GM12873 (cell line): ENCODE results near the gene SCUBE1.

ENCODE experiments used
- CTCF ChIP-seq: IDR thresholded peaks from 2 replicates; pipeline ENCODE4 v1.5.1; 2012; ENCODE audit warnings: low read depth, mild to moderate bottlenecking, moderate library complexity, low read length, control low read depth; ENCODE audit not compliant: insufficient read depth; ENCODE audit errors: missing control alignments

SCUBE1 gene

GRCh38 chr22:43356881-43357280, 13.7 kb upstream of the SCUBE1 start:
- TF ChIP-seq CTCF = no peak

DNA sequence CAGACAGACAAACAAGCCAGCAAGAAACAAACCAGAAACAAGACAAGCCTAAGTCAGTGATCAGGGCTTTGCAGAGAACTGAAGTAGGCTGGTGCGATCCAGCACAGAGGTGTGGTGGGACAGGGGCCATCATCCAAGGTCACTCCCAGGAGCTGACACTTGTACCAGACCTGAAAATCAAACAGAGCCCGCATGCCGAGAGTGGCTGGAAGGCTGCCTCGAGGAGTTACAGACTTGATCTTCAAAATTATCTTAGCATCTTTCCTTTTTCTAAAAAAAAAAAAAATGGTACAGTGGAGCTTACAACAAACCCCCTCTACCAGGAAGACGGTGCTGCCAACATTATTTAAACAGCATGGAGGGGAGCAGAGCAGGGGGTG, 8.8 kb upstream of the SCUBE1 start:
- TF ChIP-seq CTCF = no peak

- no peak for TF ChIP-seq CTCF
These were observed 6.5 kb upstream of the SCUBE1 start for GRCh38 chr22:43349636-43350035.

- TF ChIP-seq CTCF = peak; percentile 91
These were observed 3.4 kb upstream of the SCUBE1 start for GRCh38 chr22:43346521-43346929.

GRCh38 chr22:43345761-43346301, 2.7 kb upstream of the SCUBE1 start:
- TF ChIP-seq CTCF = no peak

DNA sequence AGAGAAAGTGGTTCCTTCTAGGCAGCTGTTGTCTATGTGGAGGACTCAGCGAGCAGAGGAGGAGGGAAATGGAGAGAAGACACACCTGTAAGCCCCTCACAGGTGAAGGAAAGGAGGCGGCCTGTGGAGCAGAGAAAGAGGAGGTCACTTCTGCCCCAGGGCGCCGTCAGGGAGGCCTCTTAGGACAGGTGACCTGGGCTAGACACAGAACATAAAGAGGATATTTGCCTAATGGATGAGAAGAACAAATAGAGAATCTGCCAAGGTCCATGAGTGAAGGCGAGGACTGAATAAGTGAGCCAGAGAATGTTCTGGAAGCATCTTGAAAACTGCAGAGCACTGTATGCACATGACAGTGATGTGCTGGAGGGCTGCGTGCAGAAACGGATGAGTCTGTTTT, 2.2 kb upstream of the SCUBE1 start:
- TF ChIP-seq CTCF = no peak

DNA sequence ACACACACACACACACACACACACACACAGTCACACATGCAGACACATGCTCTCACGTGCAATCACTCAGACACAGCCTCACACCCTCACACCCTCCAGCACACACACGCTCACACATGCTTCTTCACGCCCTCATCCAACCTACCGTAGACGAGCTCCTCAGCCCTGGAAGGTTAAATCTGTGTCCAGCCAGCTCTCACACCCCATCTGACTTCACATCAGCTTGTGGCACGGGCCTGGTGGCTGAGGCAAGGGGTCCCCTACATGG, 1.3 kb upstream of the SCUBE1 start:
- no peak for TF ChIP-seq CTCF
